Fibroblast of upper back skin (primary cell): ENCODE measurements around the gene CHRM3.
A peak's percentile ranks its signal among the peaks of the same experiment; 100 is the strongest.

Source experiments
- DNase-seq: peaks from one replicate; pipeline ENCODE4 v3.0.0-alpha.2; 2013

CHRM3 gene

DNA sequence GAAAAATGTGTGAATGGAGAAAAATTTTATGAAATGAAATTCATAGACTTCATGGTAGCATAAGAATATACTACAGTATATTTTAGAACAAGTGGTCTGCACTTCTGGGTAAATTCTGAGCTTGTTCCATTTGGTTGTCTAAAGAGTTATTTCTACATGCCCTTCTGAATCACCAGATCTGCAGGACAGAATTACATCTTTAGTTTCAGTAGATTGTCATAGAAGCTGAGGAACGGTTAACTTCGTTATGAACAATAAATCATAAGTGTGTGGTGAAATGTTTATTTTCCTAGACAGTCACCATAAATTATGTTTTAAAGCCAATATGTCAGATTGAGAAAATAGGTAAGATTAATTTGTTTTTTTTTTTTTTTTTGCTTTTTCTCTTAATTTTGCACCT is 30.9 kb downstream of the CHRM3 start:
- no peak for DNase-seq

DNA sequence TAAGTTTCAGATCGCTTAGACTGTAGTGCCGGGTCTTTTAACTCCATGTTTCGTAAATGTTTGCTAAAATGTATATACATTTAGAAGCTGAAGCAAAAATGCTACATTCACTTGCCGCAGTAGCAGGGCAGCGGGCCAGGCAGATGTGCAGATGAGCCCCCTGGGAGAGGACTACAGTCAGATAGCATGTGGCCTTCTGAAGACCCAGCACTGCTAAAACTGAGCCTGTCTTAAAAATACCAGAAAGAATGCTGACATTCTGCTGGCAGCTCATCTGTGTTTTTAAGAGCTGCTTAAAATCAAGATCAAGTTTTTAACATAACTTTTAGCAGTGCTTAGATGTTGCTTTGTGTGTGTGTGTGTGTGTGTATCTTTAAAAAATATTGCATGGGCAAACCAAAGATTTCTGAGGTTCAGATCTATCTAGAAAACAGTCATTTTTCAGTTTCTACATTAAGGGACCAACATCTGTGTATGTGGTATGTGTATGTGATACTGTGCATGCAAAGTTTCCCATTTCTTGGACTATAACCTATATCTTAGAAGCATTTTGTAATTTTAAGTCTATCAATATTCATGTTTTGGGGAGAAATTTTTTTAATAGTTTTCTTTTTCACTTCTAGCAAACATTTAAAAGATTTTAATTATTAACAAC is 31.7 kb downstream of the CHRM3 start:
- DNase-seq = no peak

DNA sequence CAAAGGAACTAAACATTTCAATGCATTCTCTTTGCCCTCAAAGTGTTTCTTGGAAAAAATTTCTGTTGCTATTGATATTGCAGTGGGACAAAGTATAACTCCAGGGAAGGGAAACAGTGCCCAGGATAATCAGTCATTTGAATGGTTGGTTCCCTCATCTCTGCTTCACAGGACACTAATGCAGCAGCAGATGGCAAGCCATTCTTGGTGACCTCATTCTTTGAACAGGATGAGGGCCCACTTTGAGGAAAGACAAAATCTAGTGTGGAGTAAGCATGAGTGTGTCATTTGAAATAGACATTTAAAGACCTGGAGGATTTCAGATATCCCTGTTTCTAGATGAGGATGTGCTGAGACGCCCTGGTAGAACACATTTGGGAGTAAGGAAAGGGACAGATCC is 32.3 kb downstream of the CHRM3 start:
- DNase-seq = no peak

DNA sequence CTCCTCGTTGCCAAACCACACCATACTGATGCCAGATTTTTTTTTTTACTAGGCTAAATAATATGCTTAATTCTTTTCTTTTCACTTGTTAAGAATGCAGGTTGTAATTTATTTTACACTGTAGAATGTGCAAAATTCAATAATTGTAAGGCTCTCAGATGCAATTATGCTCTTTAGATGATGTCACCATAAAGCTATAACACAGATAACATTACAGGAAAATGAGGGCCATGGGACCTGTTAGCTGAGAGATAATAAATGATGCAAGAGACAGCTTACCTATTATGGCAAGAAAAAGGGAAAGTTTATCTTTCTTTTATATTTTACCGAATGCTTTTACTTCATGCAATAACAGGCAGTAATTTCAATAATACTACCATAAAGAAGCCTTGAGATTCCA is 35.4 kb downstream of the CHRM3 start:
- peak; percentile 34 for DNase-seq

DNA sequence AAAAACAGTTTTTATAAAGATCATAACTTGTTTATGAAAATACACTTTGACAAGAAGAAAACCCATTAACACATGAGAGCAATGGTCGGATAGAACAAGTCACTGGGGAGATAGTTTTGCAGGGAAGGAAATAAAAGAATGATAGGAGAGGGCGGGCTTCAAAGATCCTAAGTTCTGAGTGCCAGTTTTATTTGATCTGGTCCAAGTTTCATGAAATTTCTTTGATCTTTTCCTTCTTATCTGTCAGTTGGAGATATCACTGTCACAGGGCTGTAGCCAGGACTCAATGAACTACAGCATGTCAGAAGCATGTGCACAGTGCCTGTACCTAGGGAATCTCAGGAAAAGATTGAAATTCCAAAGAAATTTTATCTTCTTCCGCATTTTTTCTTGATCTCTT is 36.5 kb downstream of the CHRM3 start:
- no peak for DNase-seq

DNA sequence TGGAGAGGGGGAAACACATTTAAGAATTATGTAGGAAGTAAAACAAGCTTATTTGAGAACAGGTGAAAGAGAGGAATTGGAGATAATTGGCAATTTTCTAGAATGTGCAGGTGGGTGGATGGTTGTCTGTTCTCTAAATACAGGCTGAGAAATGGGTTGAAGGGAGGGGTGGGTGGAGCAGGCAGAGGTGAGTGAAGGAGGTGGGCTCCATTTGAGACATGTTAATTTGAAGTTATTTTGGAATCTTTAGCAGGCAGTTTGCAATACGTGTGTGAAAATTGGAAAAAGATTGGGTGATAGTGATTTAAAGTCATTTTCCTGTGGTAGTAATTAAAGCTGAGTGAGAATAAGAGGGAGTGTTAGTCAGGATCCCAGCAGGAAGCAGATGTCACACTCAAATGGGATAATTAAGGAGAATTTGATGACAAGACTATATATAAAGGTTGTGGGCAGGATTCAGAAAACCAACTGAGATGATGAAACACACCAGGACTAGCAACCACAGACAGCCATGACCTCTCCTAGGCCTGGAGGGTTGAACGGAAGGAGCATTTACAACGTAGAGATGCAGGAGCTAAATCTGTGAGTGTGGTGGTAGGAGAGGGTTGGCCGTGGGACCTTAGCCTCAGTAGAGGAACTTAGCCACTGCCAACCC is 40.6 kb downstream of the CHRM3 start:
- peak; percentile 64 for DNase-seq

DNA sequence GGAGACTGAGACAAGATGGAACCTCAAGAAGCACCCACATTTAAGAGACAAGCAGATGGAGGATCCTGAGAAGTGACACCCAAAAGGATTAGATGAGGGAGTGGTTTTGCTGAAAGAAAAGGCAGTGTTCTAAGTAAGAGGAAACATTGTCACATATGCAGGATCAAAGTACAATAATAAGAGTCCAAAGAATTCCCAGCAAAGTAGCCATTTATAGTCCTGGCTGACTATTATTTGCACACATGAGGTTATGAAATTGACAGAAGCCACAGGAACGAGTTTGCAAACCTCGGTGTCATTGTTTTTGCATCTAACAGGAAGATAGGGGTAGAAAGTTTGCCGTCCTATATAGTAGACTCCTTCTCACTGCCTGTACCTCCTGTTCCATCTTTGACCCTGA is 41.3 kb downstream of the CHRM3 start:
- no peak for DNase-seq

DNA sequence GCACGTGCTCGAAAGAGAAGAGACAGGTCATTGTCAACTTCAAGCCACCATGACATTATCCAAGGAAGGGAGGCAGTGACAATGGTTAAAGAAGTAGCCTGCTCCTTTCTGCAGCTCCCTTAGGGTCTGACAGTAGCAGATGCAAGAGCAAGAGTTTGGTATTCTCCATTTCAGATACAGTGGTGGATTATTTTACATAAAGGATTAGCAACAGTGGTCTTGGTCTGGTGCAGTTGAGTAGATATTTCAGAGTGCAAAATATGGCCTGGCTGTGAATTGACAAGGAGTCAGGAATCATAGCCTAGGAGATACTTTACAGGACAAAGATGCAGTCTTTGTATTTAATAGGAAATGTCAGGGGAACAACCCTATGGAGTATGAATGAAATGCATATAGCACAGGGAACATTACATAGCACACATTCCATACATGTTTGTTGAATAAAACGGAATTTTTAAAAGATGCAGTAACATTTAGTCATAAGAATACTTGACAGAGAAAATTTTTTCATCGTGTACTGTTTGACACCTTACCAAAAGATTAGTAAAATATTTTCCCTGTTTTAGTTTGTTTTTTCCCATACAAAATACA is 41.8 kb downstream of the CHRM3 start:
- DNase-seq = peak; percentile 72

DNA sequence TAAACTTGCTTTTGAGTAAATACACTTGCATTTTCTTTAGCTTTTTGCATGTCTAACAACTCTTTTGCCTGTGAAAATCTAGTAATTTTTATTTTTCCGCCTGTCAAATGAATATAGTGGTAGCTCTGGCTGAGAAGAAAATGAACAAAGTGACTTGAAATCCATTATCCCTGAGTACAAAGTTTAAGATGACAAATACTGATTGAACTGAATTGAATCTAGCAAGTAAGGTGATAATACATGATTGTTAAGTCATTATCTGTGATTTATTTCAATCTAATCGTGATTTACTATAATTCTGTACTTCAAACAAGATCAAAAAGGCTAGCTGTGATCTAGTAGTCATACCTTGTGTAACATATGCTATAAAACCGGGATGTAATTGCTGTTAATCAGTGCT is 42.8 kb downstream of the CHRM3 start:
- DNase-seq = no peak

DNA sequence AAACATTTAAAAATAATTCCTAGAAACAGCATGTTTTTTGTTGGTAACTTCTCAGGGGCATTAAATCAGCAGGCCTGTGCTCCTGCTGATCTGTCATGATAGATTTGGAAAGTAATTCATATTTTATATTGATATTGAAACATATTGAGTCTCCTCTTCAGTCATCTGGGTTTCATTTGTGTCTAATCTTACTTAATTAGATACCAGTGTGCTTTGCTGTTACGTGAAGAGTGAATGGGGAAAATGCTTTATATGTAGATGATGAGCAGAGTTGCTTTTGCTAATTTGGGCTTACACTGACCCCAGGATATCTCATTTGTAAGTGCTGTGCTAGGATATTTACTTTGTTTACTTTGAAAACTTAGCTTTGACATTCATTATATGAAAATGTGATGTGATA is 45.9 kb downstream of the CHRM3 start:
- no peak for DNase-seq

DNA sequence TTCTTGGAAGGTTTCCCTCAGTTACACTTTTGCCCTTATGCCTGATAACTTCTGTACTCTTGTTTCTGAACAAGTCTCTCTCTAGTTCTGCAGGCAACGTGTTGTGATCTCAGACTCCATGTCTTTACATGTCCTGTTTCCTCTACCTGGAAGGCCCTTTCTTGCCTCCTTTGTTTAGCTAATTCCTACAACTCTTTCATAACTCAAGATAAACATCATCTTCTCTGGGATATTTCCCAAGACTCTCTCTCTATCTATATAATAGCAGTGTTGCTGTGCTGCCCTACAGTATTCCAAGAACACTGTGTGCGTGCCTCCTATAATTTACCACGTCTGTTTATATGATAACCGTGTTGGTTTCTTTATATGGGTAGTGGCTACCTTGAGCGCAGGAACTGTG is 47.8 kb downstream of the CHRM3 start:
- DNase-seq = no peak
